GM04503 (cell line): ENCODE measurements around the gene SLC6A9.
A peak's percentile ranks its signal among the peaks of the same experiment; 100 is the strongest.

Experiments
- DNase-seq: peaks from one replicate; pipeline ENCODE4 v3.0.0-alpha.2; 2012; ENCODE audit warnings: low read depth

Gene SLC6A9

DNA sequence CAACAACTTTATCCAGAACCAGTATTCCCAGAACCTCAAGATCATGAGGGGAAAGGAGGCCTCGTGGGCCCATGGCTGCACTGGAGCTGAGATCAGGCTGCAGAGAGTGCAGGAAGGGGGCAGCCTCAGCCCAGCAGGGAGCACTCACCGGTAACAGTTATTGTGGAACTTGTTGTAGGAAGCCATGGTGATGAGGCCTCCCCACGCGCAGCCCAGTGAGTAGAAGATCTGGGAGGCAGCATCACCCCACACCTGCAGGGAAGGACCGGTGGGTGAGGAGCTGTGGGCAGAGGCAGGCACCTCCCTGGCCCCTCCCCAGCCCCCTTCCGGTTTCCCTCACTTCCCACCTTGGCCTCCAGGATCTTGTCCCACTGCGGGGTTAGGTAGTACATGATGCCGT lies 29.1 kb downstream of the SLC6A9 start:
- no peak for DNase-seq

DNA sequence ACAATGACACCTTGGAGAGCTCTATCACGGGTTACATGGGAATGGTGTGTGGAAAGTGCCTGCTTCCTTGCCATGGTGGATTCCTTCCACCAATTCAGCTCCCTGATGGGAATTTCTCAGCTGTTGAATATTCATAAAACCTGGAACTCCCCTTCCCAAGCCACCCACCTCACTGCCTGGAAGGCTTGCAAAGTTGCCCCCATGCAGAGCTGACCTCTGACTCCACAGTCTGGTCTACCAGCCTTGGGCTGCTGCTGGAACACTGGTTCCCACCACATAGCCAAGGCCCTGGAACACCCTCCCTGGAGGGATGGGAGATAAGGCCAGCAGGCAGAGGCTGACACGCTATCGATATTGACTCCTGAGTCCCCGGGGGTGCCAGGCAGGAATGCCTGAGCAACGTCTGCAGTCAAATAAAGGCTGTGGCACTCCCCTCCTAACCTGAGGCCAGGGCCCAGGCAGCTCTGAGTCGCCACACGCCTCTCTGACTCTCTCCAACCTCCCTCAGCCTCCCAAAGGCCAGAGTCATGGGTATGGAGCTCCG lies 31.1 kb downstream of the SLC6A9 start:
- no peak for DNase-seq

DNA sequence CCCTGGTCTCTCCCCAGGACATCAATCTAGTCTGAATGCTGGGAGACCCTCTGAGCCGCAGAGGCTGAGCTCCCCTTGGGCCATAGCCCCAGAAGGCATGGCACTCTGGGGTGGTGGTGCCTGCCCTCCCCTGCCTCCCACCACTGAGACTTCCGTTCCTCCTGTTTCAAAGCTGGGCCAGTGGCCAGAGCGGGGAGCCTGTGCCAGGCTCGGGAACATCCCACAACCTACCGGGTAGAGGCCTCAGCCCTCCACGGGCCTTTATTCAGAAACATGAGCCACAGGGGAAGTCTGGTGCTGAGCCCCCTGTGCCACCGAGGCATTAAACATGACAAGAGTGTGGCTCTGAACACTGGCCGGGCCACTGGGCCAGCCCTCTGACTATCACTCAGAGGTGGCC lies 31.8 kb downstream of the SLC6A9 start:
- no peak for DNase-seq

DNA sequence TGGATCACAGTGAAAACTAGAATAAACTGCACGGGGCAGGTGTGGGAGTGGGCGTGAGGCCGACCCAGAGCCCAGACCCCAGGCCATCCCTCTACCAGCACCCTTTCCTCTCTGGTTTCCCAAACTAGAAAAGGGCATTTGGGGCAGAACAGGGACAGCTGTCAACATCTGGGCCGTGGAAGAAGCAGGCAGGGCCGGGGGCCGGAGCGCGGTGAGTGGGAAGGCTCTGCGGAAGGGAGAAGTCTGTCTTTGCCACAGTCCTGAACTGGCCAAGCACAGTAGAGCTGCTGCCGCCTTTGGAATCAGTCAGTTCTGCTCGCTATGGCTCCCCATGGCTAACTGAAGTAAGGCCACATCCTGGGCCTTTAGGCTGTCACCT lies 33.3 kb downstream of the SLC6A9 start:
- no peak for DNase-seq

DNA sequence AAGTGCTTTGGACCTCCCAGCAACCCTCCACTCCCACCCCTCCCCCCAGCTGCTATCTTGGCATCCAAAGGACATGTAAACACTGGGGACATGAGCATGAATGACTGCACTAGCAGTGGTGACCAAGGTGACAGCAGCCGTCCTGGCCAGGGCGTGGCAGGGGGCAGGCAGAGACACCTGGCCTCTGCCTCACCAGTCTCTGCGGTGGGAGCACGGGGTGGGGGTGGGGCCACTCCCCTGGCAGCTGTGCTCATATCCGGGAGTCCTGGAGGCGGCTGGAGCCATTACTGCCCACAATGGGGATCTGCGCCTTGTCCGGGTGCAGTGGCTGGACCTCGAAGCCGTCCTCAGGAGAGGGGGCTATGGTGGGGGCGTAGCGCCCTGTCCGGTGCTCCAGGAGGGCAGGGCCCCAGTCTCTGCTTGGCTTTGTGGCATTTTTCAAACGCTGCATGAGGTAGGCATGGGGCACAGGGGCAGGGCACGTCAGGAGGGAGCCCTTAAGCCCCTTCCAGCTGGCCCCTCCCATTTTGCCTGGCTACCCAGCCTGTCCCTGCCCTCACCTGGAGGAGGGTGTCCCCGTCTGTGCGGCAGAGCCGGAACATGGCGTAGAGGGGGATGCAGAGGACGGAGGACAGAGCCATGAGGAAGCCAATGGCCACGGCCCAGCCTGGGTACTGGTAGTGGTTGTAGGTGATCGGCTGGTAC lies 33.8 kb downstream of the SLC6A9 start:
- no peak for DNase-seq

DNA sequence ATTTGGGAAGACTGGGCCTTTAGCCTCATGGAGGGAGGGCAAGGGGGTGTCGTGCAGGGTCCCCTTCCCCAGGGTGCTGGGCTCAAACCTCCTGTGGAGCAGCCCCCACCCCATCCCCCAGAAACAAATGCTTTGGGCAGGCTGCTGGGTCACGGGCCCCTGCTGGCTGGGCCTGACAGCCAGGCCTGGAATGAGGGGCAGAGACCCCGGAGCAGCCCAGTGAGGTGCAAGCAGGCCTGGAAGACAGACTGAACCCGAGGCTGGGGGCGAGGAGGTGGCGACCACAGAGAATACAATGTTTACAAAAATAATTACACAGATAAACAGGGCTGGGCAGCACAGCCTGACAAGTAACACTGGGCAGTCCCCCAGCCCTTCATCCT lies 34.5 kb downstream of the SLC6A9 start:
- no peak for DNase-seq

DNA sequence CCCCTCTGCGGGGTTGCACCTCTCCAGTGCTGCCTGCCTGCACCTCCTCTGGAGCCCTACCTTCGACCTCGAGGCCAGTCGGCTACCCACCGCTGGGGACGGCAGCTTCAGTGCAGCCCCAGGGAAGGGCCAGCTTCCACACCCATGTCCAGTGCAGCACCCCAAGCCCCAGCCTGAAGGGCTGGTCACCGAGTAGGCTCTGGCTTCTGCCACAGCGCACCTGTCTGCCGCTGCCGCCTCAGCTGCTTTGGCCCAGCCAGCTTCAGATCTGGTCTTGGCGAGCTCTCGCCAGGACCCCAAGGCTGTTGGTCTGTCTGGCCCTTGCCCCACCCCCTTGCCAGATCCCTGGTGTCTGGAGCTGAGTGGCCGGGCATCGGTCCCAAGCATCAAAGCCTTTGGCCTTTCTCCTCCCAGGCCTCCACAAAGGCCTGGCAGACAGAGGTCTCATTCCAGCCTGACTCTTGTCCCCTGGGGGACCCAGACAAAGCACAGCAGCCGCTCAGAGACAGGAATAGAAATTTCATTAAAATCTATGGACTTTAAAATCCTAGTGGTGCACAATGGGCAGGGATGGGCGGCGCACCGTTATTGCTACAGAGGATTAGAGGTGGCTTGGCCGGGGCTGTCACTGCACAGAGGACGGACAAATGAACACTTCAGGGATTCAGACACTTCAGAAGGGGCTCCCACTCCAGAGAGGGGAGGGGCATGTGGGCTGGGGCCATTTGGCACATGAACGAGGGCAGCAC lies 35.1 kb downstream of the SLC6A9 start:
- no peak for DNase-seq

DNA sequence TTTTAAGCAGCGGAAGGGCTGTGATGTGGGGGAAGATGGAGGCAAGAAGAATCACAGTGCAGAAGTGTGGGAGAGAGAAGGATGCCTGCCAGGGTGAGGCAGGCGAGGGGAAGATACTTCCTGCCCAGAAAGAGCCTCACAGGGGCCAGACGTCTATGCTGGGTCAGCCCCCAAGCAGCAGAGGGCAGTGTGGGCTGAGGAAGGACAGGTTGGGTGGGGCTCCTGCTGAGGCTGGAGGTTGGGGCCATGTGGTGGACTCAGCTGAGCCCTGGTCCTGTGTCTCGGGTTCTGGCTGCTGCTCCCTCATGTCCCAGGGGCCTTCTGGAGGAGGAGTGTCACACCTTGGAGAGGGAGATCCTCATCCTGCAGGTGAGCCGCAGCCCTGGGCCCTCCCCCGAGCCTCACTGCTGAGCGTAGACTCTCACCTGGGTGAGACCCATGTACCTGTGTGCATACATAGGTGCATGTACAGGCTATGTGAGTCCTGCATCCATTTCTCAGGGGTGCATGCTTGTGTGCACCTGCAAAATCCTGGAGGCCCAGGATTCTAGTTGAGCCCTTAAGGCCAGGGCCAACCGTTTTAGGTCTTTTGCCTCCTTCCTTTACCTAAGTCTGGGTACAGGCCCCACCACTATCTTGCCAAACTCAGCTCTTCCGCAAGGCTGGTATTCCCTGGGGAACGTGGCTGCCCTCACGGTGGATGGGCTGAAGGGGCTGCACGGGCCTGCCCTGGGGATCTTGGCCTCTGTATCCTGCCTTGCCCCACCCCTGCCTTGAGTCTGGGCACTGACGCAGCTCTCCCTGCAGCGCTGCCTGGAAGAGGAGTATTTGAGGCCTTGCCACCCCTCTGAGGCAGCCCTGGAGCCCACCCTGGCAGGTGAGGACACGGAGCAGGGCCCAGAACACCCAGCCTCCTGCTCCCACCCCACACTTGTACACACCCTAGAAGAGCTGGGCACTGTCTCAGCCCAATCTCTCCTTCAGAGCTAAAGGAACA lies 36.2 kb downstream of the SLC6A9 start:
- DNase-seq, result no peak

DNA sequence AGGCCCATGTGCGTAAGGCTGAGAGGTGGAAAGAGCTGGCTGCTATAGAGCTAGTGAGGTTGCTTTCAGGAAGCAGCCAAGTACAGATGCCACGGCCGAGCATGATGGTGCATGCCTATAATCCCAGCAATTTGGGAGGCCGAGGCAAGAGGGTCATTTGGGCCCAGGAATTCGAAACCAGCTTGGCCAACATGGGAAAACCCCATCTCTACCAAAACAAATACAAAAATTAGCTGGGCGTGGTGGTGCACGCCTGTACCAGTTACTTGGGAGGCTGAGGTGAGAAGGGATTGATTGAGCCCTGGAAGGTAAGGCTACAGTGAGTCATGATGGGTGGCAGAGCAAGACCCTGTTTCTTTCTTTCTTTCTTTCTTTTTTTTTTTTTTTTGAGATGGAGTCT lies 37.2 kb downstream of the SLC6A9 start:
- DNase-seq, result no peak

DNA sequence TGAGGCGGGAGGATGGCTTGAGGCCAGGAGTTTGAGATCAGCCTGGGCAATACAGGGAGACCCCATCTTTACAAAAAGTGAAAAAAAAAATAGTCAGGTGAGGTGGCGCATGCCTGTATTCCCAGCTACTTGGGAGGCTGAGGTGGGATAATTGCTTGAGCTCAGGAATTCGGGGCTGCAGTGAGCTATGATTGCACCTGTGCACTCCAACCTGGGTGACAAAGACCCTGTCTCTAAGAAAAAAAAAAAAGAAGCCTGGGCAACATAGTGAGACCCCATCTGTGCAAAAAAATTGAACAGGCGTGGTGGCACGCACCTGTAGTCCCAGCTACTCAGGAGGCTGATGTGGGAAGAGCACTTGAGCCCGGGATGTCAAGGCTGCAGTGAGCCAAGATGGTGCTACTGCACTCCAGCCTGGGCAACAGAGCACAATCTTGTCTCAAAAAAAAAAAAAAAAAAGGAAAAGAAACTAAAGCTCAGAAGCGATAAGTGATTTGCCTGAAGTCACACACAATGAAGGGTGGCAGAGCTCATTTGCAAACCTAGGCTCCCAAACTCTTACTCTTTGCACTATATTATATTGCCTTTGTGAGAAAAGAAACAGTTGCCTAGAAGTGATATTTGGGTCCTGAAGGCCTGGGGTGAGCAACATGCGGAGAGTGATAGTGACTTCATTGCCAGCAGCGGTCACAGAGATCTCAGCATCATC lies 37.9 kb downstream of the SLC6A9 start:
- DNase-seq, result no peak

DNA sequence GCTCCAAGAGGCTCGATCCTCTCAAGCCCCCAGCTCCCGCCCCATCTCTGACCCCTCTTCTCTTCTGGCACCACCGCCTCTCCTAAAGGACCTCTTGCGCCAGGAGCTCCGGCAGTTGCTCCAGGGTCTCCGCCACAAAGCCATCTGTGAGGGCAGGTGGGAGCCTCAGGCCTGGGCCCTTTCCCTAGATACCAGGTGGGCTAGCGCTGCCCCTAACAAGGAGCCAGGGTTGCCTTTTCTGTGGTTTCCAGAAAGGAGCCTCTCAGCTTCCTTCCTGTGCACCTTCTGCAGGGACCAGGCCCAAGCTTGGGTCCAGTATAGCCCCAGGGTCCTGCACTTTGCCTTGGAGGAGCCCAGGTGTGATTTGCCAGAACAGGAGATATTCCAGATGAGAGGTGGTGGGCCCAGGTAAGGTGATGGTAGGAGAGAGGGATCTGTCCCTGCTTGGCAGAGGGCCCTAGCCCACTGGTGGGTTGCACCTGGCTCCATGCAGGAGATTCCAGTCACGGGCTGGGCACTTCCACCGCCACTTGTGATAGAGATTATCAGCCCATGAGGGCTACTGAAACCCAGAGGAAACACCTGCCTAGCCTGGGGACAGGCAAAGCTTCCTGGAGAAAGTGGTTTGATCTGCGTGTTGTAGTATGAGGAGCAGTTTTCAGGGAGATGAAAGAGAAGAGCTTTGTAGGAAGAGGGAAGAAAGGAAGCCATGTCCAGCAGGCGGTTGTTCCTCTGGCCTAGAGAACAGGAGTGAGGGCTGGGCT lies 38.8 kb downstream of the SLC6A9 start:
- DNase-seq, result no peak

DNA sequence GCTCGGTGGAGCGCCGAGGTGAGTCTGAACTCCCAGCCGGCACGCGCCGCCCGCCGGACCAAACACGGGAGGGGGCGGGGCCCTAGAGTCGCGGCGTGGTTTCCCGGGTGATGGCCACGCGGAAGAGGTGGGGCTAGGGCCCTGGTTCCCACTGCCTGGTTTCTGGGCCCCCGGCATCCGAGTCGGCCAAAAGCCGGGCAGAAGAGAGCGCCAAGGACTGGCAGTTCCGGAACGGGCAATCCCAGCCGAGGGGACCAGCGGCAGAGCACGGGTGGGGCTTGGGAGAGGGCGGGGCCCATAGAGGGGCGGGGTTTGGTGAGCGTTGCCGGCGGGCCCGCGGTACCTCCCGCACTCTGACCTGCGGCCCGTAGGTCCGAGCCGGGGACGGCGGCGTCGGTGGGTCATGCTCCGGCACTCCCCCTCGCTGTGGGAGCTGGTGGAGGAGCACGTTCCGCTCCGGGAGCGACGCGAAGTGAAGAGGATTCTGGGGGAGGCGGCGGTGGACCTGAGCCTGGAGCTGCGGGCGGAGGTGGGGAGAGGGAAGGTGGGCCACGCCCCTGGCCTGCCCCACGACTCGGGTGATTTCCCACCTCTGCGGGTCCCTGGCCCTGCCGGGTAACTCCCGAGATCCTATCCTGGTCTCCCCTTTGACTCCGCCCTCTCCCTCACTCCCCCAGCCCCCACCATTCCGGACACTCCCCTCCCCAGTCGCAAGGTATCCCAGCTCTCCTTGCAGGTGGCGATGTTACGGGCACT lies 39.6 kb downstream of the SLC6A9 start, which contains the start of gene CCDC24:
Gene CCDC24, plus strand, starts transcription at position 124 of the 756 bp plus-strand sequence. Its CDS starts 280 bp downstream, at position 404.
- peak; percentile 48 for DNase-seq

DNA sequence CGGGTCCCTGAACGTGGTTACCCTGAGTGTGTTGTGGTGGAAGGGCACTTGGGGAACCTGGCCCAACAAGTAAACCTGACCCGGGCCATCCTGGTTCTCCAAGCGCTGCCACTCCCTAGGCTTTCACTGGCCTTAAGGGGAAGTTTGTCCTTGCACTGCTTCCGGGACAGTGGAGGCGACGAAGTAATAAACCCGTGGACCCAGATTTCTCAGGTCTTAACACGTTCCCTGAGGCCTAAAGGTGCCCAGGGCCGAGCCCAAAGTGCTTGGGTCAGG lies 40.1 kb downstream of the SLC6A9 start:
- no peak for DNase-seq

DNA sequence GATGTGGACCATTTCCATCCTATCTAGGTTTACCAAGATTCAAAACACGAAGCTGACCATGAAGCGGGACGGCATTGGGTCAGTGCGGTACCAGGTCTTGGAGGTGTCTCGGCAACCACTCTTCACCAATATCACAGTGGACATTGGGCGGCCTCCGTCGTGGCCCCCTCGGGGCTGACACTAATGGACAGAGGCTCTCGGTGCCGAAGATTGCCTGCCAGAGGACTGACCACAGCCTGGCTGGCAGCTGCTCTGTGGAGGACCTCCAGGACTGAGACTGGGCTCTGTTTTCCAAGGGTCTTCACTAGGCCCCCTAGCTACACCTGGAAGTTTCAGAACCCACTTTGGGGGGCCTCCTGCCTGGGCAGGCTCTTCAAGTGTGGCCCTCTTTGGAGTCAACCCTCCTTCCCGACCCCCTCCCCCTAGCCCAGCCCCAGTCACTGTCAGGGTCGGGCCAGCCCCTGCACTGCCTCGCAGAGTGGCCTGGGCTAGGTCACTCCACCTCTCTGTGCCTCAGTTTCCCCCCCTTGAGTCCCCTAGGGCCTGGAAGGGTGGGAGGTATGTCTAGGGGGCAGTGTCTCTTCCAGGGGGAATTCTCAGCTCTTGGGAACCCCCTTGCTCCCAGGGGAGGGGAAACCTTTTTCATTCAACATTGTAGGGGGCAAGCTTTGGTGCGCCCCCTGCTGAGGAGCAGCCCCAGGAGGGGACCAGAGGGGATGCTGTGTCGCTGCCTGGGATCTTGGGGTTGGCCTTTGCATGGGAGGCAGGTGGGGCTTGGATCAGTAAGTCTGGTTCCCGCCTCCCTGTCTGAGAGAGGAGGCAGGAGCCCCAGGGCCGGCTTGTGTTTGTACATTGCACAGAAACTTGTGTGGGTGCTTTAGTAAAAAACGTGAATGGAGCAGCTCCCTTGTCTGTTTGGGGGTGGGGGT lies 40.7 kb downstream of the SLC6A9 start:
- DNase-seq, result no peak

DNA sequence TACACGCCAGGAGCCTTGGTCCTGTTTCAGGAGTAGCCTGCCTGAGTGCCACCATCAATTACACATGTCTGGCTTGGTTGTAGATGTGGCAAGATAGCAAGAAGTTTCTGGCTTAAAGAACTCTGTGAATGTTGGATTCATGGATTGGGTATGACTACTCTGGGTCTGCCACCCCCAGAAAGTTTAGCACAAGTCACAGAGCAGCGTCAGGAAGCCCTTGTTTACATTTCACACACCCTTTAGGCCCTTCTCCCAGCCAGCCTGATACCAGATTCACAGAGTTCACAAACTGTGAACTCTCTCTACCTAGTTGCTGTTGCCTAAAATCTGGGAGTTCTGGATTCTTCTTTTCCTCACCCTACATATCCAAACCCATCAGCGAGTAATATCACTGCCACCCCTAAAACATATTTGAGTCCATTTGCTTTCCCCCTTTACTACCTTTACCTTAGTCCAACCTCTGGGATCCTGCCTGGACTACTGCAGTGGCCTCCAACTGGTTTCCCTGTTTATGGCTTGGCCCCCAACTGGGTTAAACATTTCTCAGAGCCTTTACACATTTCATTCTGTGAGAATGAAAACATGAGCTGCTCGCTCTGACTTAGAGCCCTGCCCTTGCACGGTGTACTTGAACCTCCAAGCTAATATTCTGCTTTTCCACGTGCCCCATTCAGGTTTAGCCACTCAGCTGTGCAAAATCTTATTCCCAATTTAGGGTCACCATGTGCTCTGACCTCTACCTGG lies 43.9 kb downstream of the SLC6A9 start:
- no peak for DNase-seq

DNA sequence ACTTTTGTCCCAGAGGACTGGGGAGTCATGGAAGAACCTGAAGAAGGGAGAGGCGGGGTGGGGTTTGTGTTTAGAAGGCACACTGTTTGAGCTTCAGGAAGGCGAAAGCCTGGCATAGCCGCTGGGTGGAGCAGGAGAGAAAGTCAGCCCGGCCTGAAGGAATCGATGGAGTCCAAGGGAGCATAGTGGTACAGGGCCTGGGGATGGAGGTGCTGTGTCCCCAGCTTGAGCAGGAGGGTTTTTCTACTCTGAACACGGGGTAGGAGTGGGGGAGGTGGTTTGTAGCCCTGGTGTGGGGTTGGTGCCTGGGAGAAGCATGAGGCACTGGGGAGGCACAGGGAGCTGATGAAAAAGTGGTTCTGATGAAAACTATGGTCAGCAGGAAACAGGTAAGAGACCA lies 44.5 kb downstream of the SLC6A9 start:
- DNase-seq, result no peak

DNA sequence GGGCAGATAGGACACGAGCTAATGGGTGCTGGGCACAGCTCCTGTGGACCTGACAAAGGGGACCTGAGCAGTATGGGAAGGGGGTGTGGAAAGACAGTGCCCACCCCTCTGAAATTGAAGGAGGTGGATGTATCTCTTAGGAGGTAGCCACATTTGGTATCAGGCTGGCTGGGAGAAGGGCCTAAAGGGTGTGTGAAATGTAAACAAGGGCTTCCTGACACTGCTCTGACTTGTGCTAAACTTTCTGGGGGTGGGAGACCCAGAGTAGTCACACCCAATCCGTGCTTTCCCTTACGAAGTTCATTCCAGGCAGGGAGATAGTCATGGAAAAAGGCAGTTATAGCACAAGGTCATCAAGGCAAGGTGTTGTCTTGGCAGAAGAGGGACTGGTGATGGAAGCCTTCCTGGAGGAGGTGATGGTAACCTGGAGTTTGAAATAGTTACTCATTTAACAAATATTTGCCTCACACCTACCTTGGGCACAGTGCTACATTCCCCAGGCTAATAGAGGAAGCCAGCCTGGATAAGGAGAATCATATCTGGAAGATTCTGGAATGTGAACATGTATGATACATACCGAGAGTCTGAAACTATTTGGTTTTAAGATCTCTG lies 45.2 kb downstream of the SLC6A9 start:
- no peak for DNase-seq

DNA sequence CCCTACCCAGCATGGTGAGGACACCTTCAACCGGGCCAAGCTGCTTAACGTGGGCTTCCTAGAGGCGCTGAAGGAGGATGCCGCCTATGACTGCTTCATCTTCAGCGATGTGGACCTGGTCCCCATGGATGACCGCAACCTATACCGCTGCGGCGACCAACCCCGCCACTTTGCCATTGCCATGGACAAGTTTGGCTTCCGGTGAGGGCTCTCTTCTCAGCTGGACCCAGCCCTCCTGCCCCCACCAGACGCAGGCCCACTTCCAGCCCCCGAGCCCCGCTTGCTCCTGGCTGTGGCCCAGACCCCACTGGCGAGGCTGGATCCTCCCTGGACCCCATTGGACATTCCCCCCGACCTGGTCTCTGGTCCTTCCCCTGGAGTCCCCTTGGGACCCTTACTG lies 46.4 kb downstream of the SLC6A9 start:
- no peak for DNase-seq
